Thoracic aorta (tissue), 2 donors: Measurements from ENCODE around the gene DCLK2. TPM values are rescaled to one million over a fixed set of nuclear protein-coding genes. Genes with fewer than 3 reads are reported as not detected.

Experiments used
- ATAC-seq: fragments of 150-250 bp; one replicate; pipeline ENCODE4 v1.8.0; 2017; ENCODE audit warnings: low read depth; ENCODE audit not compliant: insufficient number of reproducible peaks, low FRiP score
- DNase-seq: peaks from one replicate; pipeline ENCODE4 v3.0.0-alpha.2; 2020; ENCODE audit warnings: low spot score
- H3K27ac ChIP-seq, 2 donors: fragments of 200-600 bp; sonication (generic); 1 replicate in 1 of 2; 2 replicates in 1 of 2; pipeline ENCODE4 v1.5.1; 2016; ENCODE audit warnings: mild to moderate bottlenecking in 2 of 2, moderate library complexity in 2 of 2
- H3K27me3 ChIP-seq: fragments of 200-600 bp; sonication (generic); replicated peaks from 2 replicates; pipeline ENCODE4 v1.6.0; 2016; ENCODE audit warnings: mild to moderate bottlenecking; ENCODE audit not compliant: insufficient read depth
- H3K36me3 ChIP-seq: fragments of 200-600 bp; sonication (generic); one replicate; pipeline ENCODE4 v1.5.1; 2016
- H3K4me1 ChIP-seq, 2 donors: fragments of 200-600 bp; sonication (generic); 1 replicate in 1 of 2; 2 replicates in 1 of 2; pipeline versions ENCODE4 v1.5.1 to v1.6.0; 2016; ENCODE audit warnings: low read depth in 2 of 2, mild to moderate bottlenecking in 1 of 2; ENCODE audit not compliant: control insufficient read depth in 1 of 2
- H3K4me3 ChIP-seq: fragments of 200-600 bp; sonication (generic); 2 replicates; pipeline ENCODE4 v1.5.1; 2016; ENCODE audit warnings: mild to moderate bottlenecking
- H3K9me3 ChIP-seq: fragments of 200-600 bp; sonication (generic); 2 replicates; pipeline ENCODE4 v1.5.1; 2016
- total RNA-seq, 2 donors: library from RNA; depleted of rRNA; stranded (reverse); fragments of >200 nt; gene quantifications; one replicate each; pipeline versions ENCODE4 v1.1.0 to v1.2.3, GENCODE V29; 2016
- TF ChIP-seq, protein P1 (sequence below): fragments of 200-600 bp; sonication (generic); IDR thresholded peaks from one replicate; pipeline ENCODE4 v1.5.1; 2019; ENCODE audit warnings: antibody characterized with exemption

Gene DCLK2
- total RNA-seq, 2 donors from 2014 or later: 18.3 to 32.2 TPM

- H3K27ac ChIP-seq: no peak overlapping the region
- DNase-seq: no peak
- no peak for ATAC-seq
- H3K4me3 ChIP-seq: no peak overlapping the region
- no peaks in the 10 kb centered on the region for H3K4me1 ChIP-seq
- H3K27me3 ChIP-seq: no peaks in the 10 kb centered on the region
- no peaks in the 10 kb centered on the region for H3K36me3 ChIP-seq
- TF ChIP-seq, protein P1, sequence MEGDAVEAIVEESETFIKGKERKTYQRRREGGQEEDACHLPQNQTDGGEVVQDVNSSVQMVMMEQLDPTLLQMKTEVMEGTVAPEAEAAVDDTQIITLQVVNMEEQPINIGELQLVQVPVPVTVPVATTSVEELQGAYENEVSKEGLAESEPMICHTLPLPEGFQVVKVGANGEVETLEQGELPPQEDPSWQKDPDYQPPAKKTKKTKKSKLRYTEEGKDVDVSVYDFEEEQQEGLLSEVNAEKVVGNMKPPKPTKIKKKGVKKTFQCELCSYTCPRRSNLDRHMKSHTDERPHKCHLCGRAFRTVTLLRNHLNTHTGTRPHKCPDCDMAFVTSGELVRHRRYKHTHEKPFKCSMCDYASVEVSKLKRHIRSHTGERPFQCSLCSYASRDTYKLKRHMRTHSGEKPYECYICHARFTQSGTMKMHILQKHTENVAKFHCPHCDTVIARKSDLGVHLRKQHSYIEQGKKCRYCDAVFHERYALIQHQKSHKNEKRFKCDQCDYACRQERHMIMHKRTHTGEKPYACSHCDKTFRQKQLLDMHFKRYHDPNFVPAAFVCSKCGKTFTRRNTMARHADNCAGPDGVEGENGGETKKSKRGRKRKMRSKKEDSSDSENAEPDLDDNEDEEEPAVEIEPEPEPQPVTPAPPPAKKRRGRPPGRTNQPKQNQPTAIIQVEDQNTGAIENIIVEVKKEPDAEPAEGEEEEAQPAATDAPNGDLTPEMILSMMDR: no peak
- H3K9me3 ChIP-seq: no peaks in the 10 kb centered on the region
These were observed 21.7 kb upstream of the DCLK2 start for GRCh38 chr4:150056569-150056968.

DNA sequence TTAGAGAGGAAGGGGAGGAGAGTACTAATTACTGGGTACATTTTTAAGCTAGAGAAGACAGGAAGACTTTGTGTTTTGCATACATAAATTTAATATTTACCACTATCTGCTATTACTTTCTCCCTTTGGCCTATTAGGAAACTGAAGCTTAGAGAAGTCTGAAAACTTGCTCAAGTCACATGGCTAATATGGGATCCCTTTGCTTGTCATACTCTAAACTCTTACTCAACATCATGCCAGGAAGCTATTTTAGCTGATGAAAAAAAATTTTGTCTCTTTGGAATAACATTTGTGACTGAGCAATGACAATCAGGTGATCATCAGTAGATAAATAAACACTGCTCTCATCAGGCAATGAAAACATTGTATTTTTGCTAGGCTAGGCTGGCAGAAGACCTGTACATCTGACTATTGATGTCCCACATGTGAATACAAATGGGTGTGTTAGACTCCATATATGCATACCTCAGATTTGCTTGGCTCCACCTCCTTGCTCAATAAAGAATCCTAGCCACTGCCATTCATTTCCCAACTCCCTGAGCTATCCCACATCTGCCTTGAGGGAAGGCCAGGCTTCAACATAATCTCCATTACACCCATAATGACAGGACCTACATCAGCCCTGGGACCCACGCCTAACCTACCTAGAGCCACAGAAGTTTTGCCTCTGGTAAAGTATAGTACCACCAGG, 17.0 kb upstream of the DCLK2 start:
- no peak for DNase-seq
- no peaks in the 10 kb centered on the region for H3K4me1 ChIP-seq
- H3K27me3 ChIP-seq: no peaks in the 10 kb centered on the region
- TF ChIP-seq, protein P1: no peak
- H3K4me3 ChIP-seq: no peak overlapping the region
- no peaks in the 10 kb centered on the region for H3K9me3 ChIP-seq
- no peaks in the 10 kb centered on the region for H3K36me3 ChIP-seq
- H3K27ac ChIP-seq: no peak overlapping the region
- no peak for ATAC-seq

DNA sequence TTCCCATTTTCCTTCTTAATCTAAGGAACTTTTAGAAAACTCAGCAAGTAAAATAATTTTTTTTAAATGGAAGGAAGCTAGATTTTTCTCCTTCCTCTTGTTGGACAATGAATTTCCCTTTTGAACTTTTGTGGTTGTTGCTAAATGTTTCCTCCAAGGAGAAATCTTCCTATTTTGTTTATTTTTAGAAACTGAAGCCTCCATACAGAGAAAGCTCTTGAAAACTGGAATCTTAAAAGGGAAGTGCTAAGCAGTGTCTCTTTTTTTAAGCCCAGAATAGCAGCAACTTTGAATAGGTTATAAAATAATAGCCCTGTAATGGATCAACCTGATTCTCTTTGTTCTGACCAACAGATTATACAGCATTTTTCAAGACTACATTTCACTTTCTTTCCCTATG, 15.1 kb upstream of the DCLK2 start:
- ATAC-seq: no peak
- no peak overlapping the region for H3K27ac ChIP-seq
- TF ChIP-seq, protein P1: no peak

GRCh38 chr4:150065740-150066139, 12.5 kb upstream of the DCLK2 start:
- TF ChIP-seq, protein P1: no peak
- no peaks in the 10 kb centered on the region for H3K36me3 ChIP-seq
- ATAC-seq (no peak), DNase-seq (no peak)
- H3K27me3 ChIP-seq: no peaks in the 10 kb centered on the region
- H3K9me3 ChIP-seq: no peaks in the 10 kb centered on the region
- H3K27ac ChIP-seq: no peak overlapping the region
- H3K4me3 ChIP-seq: no peak overlapping the region
- H3K4me1 ChIP-seq: no peaks in the 10 kb centered on the region

More for the DNA sequence above, 15.1 kb upstream of the DCLK2 start:
- Histone ChIP-seq H3K27me3 (no peaks in the 10 kb centered on the region), H3K36me3 (no peaks in the 10 kb centered on the region), H3K9me3 (no peaks in the 10 kb centered on the region), H3K4me3 (no peak overlapping the region), H3K4me1 (no peaks in the 10 kb centered on the region)
- DNase-seq: no peak

- Histone ChIP-seq H3K27ac (no peak overlapping the region), H3K36me3 (no peaks in the 10 kb centered on the region), H3K9me3 (no peaks in the 10 kb centered on the region), H3K27me3 (no peaks in the 10 kb centered on the region), H3K4me3 (no peak overlapping the region), H3K4me1 (peaks cover 0 to 5% of the 10 kb centered on the region in 2 donors)
- ATAC-seq (no peak), DNase-seq (no peak)
- TF ChIP-seq, protein P1: no peak
These were observed 10.4 kb upstream of the DCLK2 start for GRCh38 chr4:150067859-150068258.
